Body of pancreas (tissue), 4 donors: ENCODE measurements around the gene GTF2A1. TPM values are rescaled to one million over a fixed set of nuclear protein-coding genes. Genes with fewer than 3 reads are reported as not detected.

Experiments used
- ATAC-seq: fragments of 150-250 bp; one replicate; pipeline ENCODE4 v1.9.1; 2016
- DNase-seq, 4 donors: peaks; one replicate each; pipeline ENCODE4 v3.0.0-alpha.2; 2019
- H3K27ac ChIP-seq, 4 donors: fragments of 200-600 bp; sonication (generic); 1 replicate in 3 of 4; 2 replicates in 1 of 4; pipeline versions ENCODE4 v1.5.1 to v1.6.1; 2016 to 2019; ENCODE audit warnings: mild to moderate bottlenecking in 1 of 4, mixed read lengths in 1 of 4, moderate library complexity in 1 of 4
- H3K27me3 ChIP-seq, 2 donors: fragments of 200-600 bp; sonication (generic); one replicate each; pipeline ENCODE4 v1.6.0; 2016; ENCODE audit warnings: mild to moderate bottlenecking in 1 of 2
- H3K36me3 ChIP-seq, 2 donors: fragments of 200-600 bp; sonication (generic); replicated peaks in 1 of 2; 2 replicates each; pipeline ENCODE4 v1.5.1; 2016; ENCODE audit warnings: low read depth in 2 of 2; ENCODE audit not compliant: insufficient read depth in 1 of 2
- H3K4me1 ChIP-seq: fragments of 200-600 bp; sonication (generic); one replicate; pipeline ENCODE4 v1.6.0; 2016
- H3K4me3 ChIP-seq, 2 donors: fragments of 200-600 bp; sonication (generic); 1 replicate in 1 of 2; 2 replicates in 1 of 2; pipeline ENCODE4 v1.5.1; 2016 to 2019
- H3K9me3 ChIP-seq, 3 donors: fragments of 200-600 bp; sonication (generic); 1 replicate in 2 of 3; 2 replicates in 1 of 3; pipeline ENCODE4 v1.5.1; 2016
- CTCF ChIP-seq, 7 experiments: fragments of 450-650 bp in 4 of 7; fragments of 200-600 bp in 3 of 7; sonication (generic) in 3 of 7; IDR thresholded peaks; one replicate each; pipeline ENCODE4 v1.5.1; 2016 to 2019; ENCODE audit warnings: antibody characterized with exemption in 7 of 7
- POLR2A ChIP-seq, 3 donors: fragments of 450-650 bp; IDR thresholded peaks; one replicate each; pipeline ENCODE4 v1.6.1; 2016; ENCODE audit warnings: antibody characterized with exemption in 3 of 3, mild to moderate bottlenecking in 2 of 3
- WGBS, 2 donors: methylation state at CpG; one replicate each; pipeline ENCODE4 v1.1.5; 2017; 5-methylcytosine and 5-hydroxymethylcytosine counted together
- intact Hi-C: fragments of 100-400 bp; cut with DNase I; formaldehyde crosslinking; loops from one replicate; pipeline ENCODE4 v1.15.1; 2023
- total RNA-seq, 2 donors: library from RNA; depleted of rRNA; stranded (reverse); fragments of >200 nt; gene quantifications; one replicate each; pipeline ENCODE4 v1.1.0, GENCODE V29; 2016

The GTF2A1 gene
- total RNA-seq, 2 donors from 2014 or later: 4.0 to 9.3 TPM

- WGBS, 2 donors: 83 to 87% methylated on average over 2 of the region's 2 CpGs
- Histone ChIP-seq H3K27me3 (no peaks in the 10 kb centered on the region), H3K27ac (no peak overlapping the region), H3K9me3 (no peaks in the 10 kb centered on the region), H3K36me3 (no peaks in the 10 kb centered on the region), H3K4me1 (no peaks in the 10 kb centered on the region), H3K4me3 (no peak overlapping the region)
- no peak for DNase-seq
- ATAC-seq: no peak
- intact Hi-C loops: no loop called here
- TF ChIP-seq CTCF (IDR thresholded peaks at IDR 0.05): no peak
- TF ChIP-seq POLR2A (IDR thresholded peaks at IDR 0.05): no peak
These were observed 87.4 kb downstream of the GTF2A1 start for GRCh38 chr14:81133400-81133799.

GRCh38 chr14:81132468-81132867, 88.3 kb downstream of the GTF2A1 start:
- no peaks in the 10 kb centered on the region for H3K27me3 ChIP-seq
- intact Hi-C loops: no loop called here
- WGBS, 2 donors: 32 to 35% methylated on average over 3 of the region's 3 CpGs
- ATAC-seq: no peak
- no peak overlapping the region for H3K27ac ChIP-seq
- no peaks in the 10 kb centered on the region for H3K36me3 ChIP-seq
- no peak for DNase-seq
- no peak overlapping the region for H3K4me3 ChIP-seq
- H3K4me1 ChIP-seq: no peaks in the 10 kb centered on the region
- TF ChIP-seq POLR2A (IDR thresholded peaks at IDR 0.05): no peak
- no peak for TF ChIP-seq CTCF (IDR thresholded peaks at IDR 0.05)
- no peaks in the 10 kb centered on the region for H3K9me3 ChIP-seq

GRCh38 chr14:81129242-81129641, 91.5 kb downstream of the GTF2A1 start:
- 80 to 94% methylated on average over 1 of the region's 1 CpG for WGBS, 2 donors
- TF ChIP-seq POLR2A (IDR thresholded peaks at IDR 0.05) (no peak), CTCF (IDR thresholded peaks at IDR 0.05) (no peak)

GRCh38 chr14:81127785-81128184, 93.0 kb downstream of the GTF2A1 start:
- Histone ChIP-seq H3K27ac (no peak overlapping the region), H3K4me1 (no peaks in the 10 kb centered on the region), H3K27me3 (no peaks in the 10 kb centered on the region), H3K9me3 (no peaks in the 10 kb centered on the region), H3K36me3 (no peaks in the 10 kb centered on the region), H3K4me3 (no peak overlapping the region)
- no peak for DNase-seq
- intact Hi-C loops: no loop called here
- ATAC-seq: no peak
- 52 to 57% methylated on average over 5 of the region's 5 CpGs for WGBS, 2 donors
- no peak for TF ChIP-seq POLR2A (IDR thresholded peaks at IDR 0.05)
- TF ChIP-seq CTCF (IDR thresholded peaks at IDR 0.05): no peak

More at GRCh38 chr14:81129242-81129641, 91.5 kb downstream of the GTF2A1 start:
- no peaks in the 10 kb centered on the region for H3K27me3 ChIP-seq
- no peaks in the 10 kb centered on the region for H3K36me3 ChIP-seq
- no peak overlapping the region for H3K27ac ChIP-seq
- intact Hi-C loops: no loop called here
- H3K9me3 ChIP-seq: no peaks in the 10 kb centered on the region
- DNase-seq (no peak), ATAC-seq (no peak)
- no peak overlapping the region for H3K4me3 ChIP-seq
- H3K4me1 ChIP-seq: no peaks in the 10 kb centered on the region

GRCh38 chr14:81125536-81125935, 95.2 kb downstream of the GTF2A1 start:
- intact Hi-C loops: no loop called here
- H3K36me3 ChIP-seq: no peaks in the 10 kb centered on the region
- DNase-seq (no peak), ATAC-seq (no peak)
- H3K4me3 ChIP-seq: no peak overlapping the region
- H3K9me3 ChIP-seq: no peaks in the 10 kb centered on the region
- WGBS, 2 donors: 84 to 87% methylated on average over 4 of the region's 4 CpGs
- TF ChIP-seq CTCF (IDR thresholded peaks at IDR 0.05) (no peak), POLR2A (IDR thresholded peaks at IDR 0.05) (no peak)
- no peak overlapping the region for H3K27ac ChIP-seq
- H3K4me1 ChIP-seq: no peaks in the 10 kb centered on the region
- no peaks in the 10 kb centered on the region for H3K27me3 ChIP-seq
